Activated CD4-positive, CD25-positive, alpha-beta regulatory T cell treated with anti-CD3 and anti-CD28 coated beads, Interleukin-2, amount 50 U/mL, for 16 hours (primary cell): ENCODE data around the gene GRB7.
"Not testable (repeated sequence)": the region's sequence is repeated elsewhere in the genome, so short reads cannot be mapped to it uniquely, and the experiment has no call there.

ENCODE experiments used
- DNase-seq: peaks from one replicate; pipeline ENCODE4 v3.0.0-alpha.2; 2020; ENCODE audit warnings: low read depth, low spot score

The GRB7 gene

DNA sequence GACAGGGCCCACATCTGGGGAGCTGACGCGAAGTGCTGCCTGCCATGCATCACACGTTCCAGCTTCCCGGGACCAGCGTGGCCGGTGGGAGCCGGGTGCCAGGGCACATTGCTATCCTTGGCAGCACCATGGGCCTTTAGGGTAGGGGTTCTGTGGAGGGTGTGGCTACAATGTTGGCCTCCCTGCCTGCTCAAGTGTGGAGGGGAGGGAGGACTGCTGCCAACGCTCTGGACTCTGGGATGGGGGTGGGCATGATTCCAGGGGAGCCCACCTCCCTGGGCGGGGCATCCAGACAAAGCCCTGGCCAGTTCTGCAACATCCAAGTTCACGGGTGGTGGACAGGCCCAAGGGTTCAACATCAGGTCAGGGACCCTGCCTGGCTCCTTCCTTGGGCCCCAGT lies 13.9 kb downstream of the GRB7 start:
- no peak for DNase-seq

DNA sequence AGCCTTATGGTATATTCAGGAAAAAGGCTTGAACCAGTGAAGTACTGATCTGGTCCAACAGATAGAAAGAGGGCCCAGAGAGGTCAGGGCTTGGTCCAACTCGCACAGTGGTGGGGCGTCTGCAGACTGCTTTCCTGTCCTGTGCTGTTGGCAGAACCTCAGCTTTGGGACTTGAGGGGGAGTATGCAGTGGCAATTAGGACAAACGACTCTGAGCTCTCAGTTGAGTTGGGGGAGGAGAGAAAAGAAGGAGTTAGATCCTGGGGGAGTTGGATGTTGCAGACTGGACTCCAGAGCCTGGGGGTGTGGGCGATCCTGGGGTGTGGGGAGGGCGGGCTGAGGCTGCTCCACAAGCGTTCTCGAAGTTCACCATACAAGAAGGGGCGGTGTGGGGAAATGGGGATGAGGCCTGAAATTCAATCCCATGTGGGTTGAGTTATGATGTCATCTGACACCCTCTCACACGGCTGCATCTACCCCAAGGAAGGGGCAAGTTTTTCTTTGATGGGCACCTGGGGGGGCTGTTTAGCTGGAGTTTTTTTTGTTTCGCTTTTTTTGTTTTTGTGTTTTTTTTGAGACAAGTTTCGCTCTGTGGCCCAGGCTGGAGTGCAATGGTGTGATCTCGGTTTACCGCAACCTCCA lies 14.6 kb downstream of the GRB7 start:
- DNase-seq: no peak

GRCh38 chr17:39753514-39754160 lies 15.9 kb downstream of the GRB7 start:
- peak; percentile 46 for DNase-seq

DNA sequence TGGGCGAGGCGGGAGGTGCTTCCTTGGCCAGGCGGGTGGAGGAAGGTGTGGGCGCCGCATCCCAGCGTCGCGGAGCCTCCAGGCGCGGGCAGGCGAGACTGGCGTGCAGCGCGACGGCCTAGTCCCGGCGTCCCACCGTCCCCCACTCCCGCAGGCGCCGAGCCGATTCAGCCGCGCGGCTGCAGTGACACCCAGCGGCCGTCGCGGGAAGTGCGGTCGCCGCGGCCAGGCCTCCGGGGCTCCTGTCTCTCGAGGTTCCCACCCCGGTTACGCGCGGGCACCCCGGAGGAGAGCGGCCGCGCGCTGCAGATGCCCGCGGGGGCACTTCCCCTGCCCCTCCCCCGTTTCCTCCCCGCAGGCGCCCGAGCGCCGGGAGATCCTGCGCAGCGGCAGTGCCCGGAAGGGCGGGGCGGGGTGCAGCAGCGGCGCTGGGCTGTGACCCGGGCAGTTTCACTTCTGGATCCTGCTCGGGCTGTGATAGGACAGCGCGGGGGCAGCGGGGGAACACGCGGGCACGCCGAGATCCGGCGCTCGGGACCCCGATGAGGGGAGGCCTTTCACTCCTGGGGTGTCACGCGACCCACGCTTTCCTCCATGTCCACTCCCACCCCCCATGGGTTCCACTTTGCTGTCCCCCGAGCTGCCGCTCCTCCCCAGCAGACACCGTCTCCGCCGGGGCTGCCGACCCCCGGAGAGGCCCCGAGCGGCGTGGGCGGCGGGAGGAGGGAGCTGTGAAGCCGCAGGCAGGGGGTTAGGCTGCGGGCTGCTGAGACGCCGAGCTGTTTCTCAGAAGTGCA lies 16.6 kb downstream of the GRB7 start:
- DNase-seq: peak; percentile 91

DNA sequence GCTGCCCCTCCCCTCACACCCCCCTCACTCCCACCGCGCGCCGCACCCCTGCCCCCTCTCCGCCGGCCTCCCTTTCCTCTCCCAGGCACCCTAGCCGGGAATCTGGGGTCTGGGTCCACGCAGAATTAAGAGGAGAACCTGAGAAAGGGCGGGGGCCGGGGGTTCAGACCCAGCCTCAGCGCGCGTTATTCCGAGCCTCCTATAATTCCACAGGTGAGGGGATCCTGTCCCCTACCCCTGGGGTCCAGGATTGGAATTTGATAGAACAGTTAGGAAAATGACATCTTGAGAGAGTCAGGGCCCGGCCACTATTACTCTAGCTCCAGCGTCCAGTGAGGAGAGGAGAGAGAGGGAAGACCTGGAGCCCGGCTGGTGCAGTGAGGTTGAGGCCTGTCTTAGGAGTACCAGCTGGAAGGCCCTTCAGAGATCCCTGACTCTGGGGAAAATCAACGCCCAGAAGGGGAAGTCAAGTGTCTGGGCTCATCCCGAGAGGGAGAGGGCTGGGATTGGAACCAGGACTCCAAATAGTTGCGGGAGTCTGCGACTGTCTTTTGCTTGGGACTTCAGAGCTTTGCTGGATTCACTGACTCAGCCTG lies 17.3 kb downstream of the GRB7 start:
- DNase-seq: no peak

- no peak for DNase-seq
These were observed 18.0 kb downstream of the GRB7 start for GRCh38 chr17:39755554-39756379.

- DNase-seq: no peak
These were observed 18.8 kb downstream of the GRB7 start for GRCh38 chr17:39756380-39757079.

- DNase-seq: no peak
These were observed 19.5 kb downstream of the GRB7 start for GRCh38 chr17:39757176-39757662.

GRCh38 chr17:39757931-39758873 lies 20.5 kb downstream of the GRB7 start:
- DNase-seq: no peak

GRCh38 chr17:39759204-39759603 lies 21.5 kb downstream of the GRB7 start:
- DNase-seq: no peak

DNA sequence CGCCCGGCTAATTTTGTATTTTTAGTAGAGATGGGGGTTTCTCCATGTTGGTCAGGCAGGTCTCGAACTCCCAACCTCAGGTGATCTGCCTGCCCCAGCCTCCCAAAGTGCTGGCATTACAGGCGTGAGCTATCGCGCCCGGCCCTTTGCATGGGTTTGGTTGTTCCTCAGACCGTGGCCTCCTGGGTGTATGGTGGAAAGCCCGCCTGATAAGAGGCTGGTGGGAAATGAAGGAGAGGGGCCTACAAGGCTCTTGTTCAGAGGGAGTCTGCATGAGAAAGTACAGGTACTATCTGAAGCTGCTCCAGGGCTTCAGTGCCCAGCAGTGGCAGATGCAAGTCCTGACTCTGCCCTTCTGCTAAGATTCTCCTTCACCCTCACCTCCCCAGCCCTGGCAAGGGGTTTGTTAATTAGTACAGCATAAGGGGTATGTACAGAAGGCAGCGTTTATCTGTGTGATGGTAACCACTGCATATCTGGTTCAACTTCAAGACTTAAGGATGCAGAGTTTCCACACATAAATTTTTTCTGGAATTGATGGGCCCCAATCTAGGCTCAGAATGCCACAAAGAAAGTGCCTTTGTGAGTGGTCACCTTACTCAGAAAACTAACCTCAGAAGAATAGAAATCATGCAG lies 24.2 kb downstream of the GRB7 start:
- no peak for DNase-seq

- DNase-seq: no peak
These were observed 25.5 kb downstream of the GRB7 start for GRCh38 chr17:39763051-39763820.

GRCh38 chr17:39764171-39764570 lies 26.4 kb downstream of the GRB7 start:
- DNase-seq: not testable (repeated sequence)

GRCh38 chr17:39765175-39765574 lies 27.4 kb downstream of the GRB7 start:
- DNase-seq: no peak

- no peak for DNase-seq
These were observed 28.0 kb downstream of the GRB7 start for GRCh38 chr17:39765766-39766165.

DNA sequence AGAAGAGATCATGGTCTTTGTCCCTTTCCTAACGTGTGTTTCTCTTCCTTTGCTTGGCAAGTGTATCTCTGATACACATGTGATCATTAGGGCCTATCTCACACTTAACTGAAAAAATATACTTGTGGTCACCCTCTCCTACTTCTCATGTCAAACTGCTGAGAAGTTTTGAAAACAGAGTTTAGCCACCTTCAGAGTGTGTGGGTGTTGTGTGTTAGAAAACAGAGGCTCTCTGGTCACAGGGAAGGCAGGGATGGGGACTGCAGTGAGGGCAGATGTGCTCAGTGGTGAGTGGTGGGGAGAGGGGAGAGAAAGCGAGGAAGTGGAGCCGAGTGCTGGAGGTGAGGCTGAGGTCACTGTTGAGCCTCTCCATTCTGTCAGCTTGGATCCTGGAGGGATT lies 29.4 kb downstream of the GRB7 start:
- no peak for DNase-seq

DNA sequence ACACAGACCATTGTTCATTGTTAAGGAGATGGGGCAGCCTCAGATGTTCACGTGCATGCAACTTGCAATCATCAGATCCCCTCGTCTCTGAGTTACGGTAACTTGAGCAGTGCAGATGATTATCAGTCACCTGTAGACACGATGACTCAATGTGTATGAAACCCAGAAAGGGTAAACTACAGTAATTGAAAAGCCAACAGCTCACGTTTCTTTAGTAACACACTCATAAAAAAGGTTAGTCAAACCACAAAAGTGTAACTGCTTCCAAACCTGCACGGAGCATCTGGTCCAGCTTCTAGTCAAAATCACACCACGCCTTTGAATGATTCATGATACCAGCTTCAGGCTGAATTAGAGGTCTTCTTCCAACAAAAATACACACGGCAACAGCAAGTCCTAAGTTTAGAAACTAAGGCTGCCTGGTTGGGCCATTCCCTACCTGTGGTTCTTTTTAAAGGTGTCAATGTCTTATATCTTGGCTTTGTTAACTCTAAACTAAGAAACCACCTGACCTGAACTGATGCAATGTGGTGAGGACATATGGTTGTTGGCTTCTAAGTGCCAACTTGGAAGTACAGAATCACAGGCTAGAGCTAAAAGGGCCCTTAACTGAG lies 32.3 kb downstream of the GRB7 start:
- peak; percentile 49 for DNase-seq

DNA sequence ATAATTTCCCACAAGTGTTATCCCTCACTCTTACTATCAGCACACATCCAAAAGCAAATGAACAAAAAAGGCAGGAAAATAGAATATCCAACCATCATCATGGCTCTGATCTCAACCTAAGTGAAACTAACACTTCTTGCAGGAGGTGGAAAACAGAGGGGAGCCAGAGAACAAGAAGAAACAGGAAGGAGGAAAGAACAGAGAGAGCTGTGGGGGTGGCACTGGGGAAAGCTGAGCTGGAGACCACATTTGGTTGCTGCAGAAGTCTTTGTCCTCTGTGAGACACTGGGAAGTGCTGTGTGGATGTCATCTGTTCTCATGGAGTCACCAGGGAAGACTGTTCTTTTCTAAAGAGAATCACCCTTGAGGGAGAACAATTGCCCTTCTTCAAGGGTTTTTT lies 34.7 kb downstream of the GRB7 start:
- no peak for DNase-seq
